ENCODE data around the gene NACA2.
A peak's percentile ranks its signal among the peaks of the same experiment; 100 is the strongest.

- peak; percentile 88 for TF ChIP-seq GATA2 (IDR thresholded peaks at IDR 0.05; ENCODE audit: low read depth, low read length)
- TF ChIP-seq GATA3 (IDR thresholded peaks at IDR 0.05; ENCODE audit: low read depth, low read length): peak; percentile 93
Observed at GRCh38 chr17:61555127-61555566, 35.9 kb downstream of the NACA2 start.
